GM18505 (cell line): ENCODE measurements around the gene ATP6V0E2.
"Not testable (repeated sequence)": the region's sequence is repeated elsewhere in the genome, so short reads cannot be mapped to it uniquely, and the experiment has no call there.

Source experiments
- ATAC-seq: cut with Tn5 transposase; IDR thresholded peaks from one replicate; pipeline ENCODE4 v1.9.1; 2021; ENCODE audit not compliant: unreplicated experiment
- POLR2A ChIP-seq: IDR thresholded peaks from 4 replicates; pipeline ENCODE4 v1.6.1; 2011; ENCODE audit warnings: borderline replicate concordance; ENCODE audit not compliant: insufficient read depth, insufficient read length; ENCODE audit errors: extremely low read depth

ATP6V0E2 gene

GRCh38 chr7:149884541-149884940 lies 10.8 kb downstream of the ATP6V0E2 start:
- no peak for ATAC-seq
- TF ChIP-seq POLR2A, result no peak

GRCh38 chr7:149885191-149886017 lies 11.6 kb downstream of the ATP6V0E2 start:
- no peak for TF ChIP-seq POLR2A
- ATAC-seq, result no peak

- no peak for TF ChIP-seq POLR2A
- no peak for ATAC-seq
Observed at GRCh38 chr7:149886018-149886415, 12.2 kb downstream of the ATP6V0E2 start.

GRCh38 chr7:149887311-149887710 lies 13.5 kb downstream of the ATP6V0E2 start:
- no peak for TF ChIP-seq POLR2A
- no peak for ATAC-seq

- not testable (repeated sequence) for ATAC-seq
Observed at GRCh38 chr7:149890715-149891114, 16.9 kb downstream of the ATP6V0E2 start.

GRCh38 chr7:149894957-149895356 lies 21.2 kb downstream of the ATP6V0E2 start:
- not testable (repeated sequence) for ATAC-seq

- not testable (repeated sequence) for ATAC-seq
Observed at GRCh38 chr7:149907776-149908376, 34.1 kb downstream of the ATP6V0E2 start.

GRCh38 chr7:149910219-149910618 lies 36.5 kb downstream of the ATP6V0E2 start:
- not testable (repeated sequence) for ATAC-seq

- not testable (repeated sequence) for ATAC-seq
Observed at GRCh38 chr7:149912126-149912525, 38.4 kb downstream of the ATP6V0E2 start.

- not testable (repeated sequence) for ATAC-seq
Observed at GRCh38 chr7:149926414-149926813, 52.6 kb downstream of the ATP6V0E2 start.
